IPS-18a (cell line): ENCODE results near the gene PES1.
"Not testable (repeated sequence)": the region's sequence is repeated elsewhere in the genome, so short reads cannot be mapped to it uniquely, and the experiment has no call there.

Experiments used
- H3K27ac ChIP-seq: one replicate; pipeline ENCODE4 v1.5.1; 2013; ENCODE audit warnings: low read length
- H3K27me3 ChIP-seq: one replicate; pipeline ENCODE4 v1.6.1; 2013; ENCODE audit warnings: mild to moderate bottlenecking, low read length; ENCODE audit not compliant: control insufficient read depth, insufficient read depth
- H3K36me3 ChIP-seq: one replicate; pipeline ENCODE4 v1.6.1; 2013; ENCODE audit warnings: low read depth, low read length; ENCODE audit not compliant: control insufficient read depth
- H3K4me1 ChIP-seq: one replicate; pipeline ENCODE4 v1.6.1; 2013; ENCODE audit warnings: low read depth, low read length; ENCODE audit not compliant: control insufficient read depth
- H3K4me3 ChIP-seq: one replicate; pipeline ENCODE4 v1.5.1; 2013; ENCODE audit warnings: low read length
- H3K9ac ChIP-seq: one replicate; pipeline ENCODE4 v1.6.1; 2013; ENCODE audit warnings: mild to moderate bottlenecking, low read length, moderate library complexity
- H3K9me3 ChIP-seq: one replicate; pipeline ENCODE4 v1.6.1; 2013; ENCODE audit warnings: low read depth, low read length; ENCODE audit not compliant: control insufficient read depth

Gene PES1

GRCh38 chr22:30572840-30573593 lies 18.7 kb downstream of the PES1 start:
- Histone ChIP-seq H3K4me1 (peaks cover 12% of the 10 kb centered on the region), H3K36me3 (peaks cover 24% of the 10 kb centered on the region), H3K27ac (no peak overlapping the region), H3K27me3 (no peaks in the 10 kb centered on the region), H3K9me3 (no peaks in the 10 kb centered on the region), H3K4me3 (peak overlapping the region; percentile 67), H3K9ac (no peak overlapping the region)

GRCh38 chr22:30572210-30572609 lies 19.5 kb downstream of the PES1 start:
- Histone ChIP-seq H3K9ac (no peak overlapping the region), H3K36me3 (peaks cover 16% of the 10 kb centered on the region), H3K4me3 (no peak overlapping the region)

GRCh38 chr22:30569674-30570202 lies 22.0 kb downstream of the PES1 start:
- H3K4me1 ChIP-seq = peaks cover 8% of the 10 kb centered on the region
- no peaks in the 10 kb centered on the region for H3K36me3 ChIP-seq
- H3K9me3 ChIP-seq = no peaks in the 10 kb centered on the region
- no peaks in the 10 kb centered on the region for H3K27me3 ChIP-seq
- H3K4me3 ChIP-seq = no peak overlapping the region
- H3K27ac ChIP-seq = no peak overlapping the region
- no peak overlapping the region for H3K9ac ChIP-seq

More at GRCh38 chr22:30572210-30572609, 19.5 kb downstream of the PES1 start:
- Histone ChIP-seq H3K27ac (no peak overlapping the region), H3K27me3 (no peaks in the 10 kb centered on the region), H3K4me1 (peaks cover 12% of the 10 kb centered on the region), H3K9me3 (no peaks in the 10 kb centered on the region)

- H3K4me3 ChIP-seq = no peak overlapping the region
- H3K27ac ChIP-seq = no peak overlapping the region
- H3K36me3 ChIP-seq = no peaks in the 10 kb centered on the region
- H3K27me3 ChIP-seq = no peaks in the 10 kb centered on the region
- H3K4me1 ChIP-seq = peaks cover 8% of the 10 kb centered on the region
- no peak overlapping the region for H3K9ac ChIP-seq
- no peaks in the 10 kb centered on the region for H3K9me3 ChIP-seq
Measured at GRCh38 chr22:30568137-30568805, 23.4 kb downstream of the PES1 start.

- H3K27ac ChIP-seq, H3K4me3 ChIP-seq, H3K27me3 ChIP-seq, H3K9ac ChIP-seq, H3K4me1 ChIP-seq, H3K9me3 ChIP-seq, H3K36me3 ChIP-seq: not testable (repeated sequence)
Measured at GRCh38 chr22:30567277-30567676, 24.4 kb downstream of the PES1 start.

- no peak overlapping the region for H3K4me3 ChIP-seq
- peaks cover 8% of the 10 kb centered on the region for H3K4me1 ChIP-seq
- H3K27me3 ChIP-seq = no peaks in the 10 kb centered on the region
- H3K36me3 ChIP-seq = no peaks in the 10 kb centered on the region
- no peak overlapping the region for H3K27ac ChIP-seq
- H3K9me3 ChIP-seq = no peaks in the 10 kb centered on the region
- no peak overlapping the region for H3K9ac ChIP-seq
Measured at GRCh38 chr22:30566125-30566524, 25.6 kb downstream of the PES1 start.

GRCh38 chr22:30565341-30565740 lies 26.4 kb downstream of the PES1 start:
- H3K27ac ChIP-seq = no peak overlapping the region
- no peaks in the 10 kb centered on the region for H3K27me3 ChIP-seq
- H3K4me1 ChIP-seq = peaks cover 10% of the 10 kb centered on the region
- no peaks in the 10 kb centered on the region for H3K36me3 ChIP-seq
- H3K9me3 ChIP-seq = no peaks in the 10 kb centered on the region
- H3K4me3 ChIP-seq = no peak overlapping the region
- no peak overlapping the region for H3K9ac ChIP-seq

DNA sequence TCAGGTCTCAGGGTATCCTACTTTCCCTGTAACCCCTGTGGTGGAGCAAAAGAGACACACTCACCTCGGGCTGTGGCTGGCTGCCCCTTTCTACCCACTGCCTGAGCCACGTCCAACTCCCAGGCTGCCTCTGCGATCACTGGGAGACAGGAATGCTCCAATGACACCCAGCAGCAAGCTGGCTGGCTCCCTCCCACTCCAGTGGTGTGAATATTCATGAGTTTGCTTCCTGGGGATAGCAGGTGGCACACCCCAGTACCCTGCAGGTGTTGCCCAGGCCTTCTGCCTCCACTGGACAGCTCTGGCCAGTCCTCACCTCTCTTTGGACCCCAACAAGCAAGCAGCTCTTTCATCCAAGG lies 27.0 kb downstream of the PES1 start:
- no peak overlapping the region for H3K9ac ChIP-seq
- no peaks in the 10 kb centered on the region for H3K9me3 ChIP-seq
- H3K27me3 ChIP-seq = no peaks in the 10 kb centered on the region
- no peak overlapping the region for H3K27ac ChIP-seq
- no peak overlapping the region for H3K4me3 ChIP-seq
- H3K4me1 ChIP-seq = peaks cover 13% of the 10 kb centered on the region
- no peaks in the 10 kb centered on the region for H3K36me3 ChIP-seq

DNA sequence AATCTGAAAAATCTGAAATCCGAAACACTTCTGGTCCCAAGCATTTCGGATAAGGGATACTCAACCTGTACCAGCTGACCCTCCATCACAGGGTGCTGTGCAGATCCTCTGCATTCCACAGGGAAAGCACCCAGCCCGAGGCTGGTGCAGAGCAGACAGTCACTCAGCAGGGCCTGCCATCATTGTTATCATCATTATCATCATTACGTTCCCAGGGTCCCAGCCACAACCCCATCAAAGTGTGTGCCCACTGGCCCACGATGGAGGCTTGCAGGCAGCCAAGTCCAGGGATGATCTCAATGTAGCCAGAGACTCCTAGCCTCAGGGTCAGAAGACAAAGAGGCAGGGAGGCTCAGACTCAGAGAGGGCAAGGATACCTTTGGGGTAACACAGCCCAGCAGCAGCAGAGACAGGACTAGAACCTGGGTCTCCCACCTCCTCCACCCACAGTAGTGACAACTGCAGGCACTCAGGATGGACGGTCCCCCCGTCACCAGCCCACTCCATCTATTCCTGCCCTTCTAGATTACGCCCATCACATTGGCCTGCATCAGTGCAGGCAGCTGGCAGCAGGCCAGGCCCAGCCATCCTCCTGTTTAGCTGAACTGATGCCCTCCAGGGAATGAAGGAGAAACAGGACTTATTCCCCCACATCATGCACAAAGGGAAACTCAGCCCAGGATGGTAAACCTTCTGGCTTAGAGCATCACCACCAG lies 27.5 kb downstream of the PES1 start:
- H3K4me3 ChIP-seq = no peak overlapping the region
- H3K4me1 ChIP-seq = peaks cover 13% of the 10 kb centered on the region
- H3K9me3 ChIP-seq = no peaks in the 10 kb centered on the region
- no peak overlapping the region for H3K9ac ChIP-seq
- H3K27ac ChIP-seq = no peak overlapping the region
- H3K36me3 ChIP-seq = no peaks in the 10 kb centered on the region
- H3K27me3 ChIP-seq = no peaks in the 10 kb centered on the region

- Histone ChIP-seq H3K36me3 (no peaks in the 10 kb centered on the region), H3K27me3 (no peaks in the 10 kb centered on the region), H3K4me1 (peaks cover 13% of the 10 kb centered on the region), H3K9ac (no peak overlapping the region), H3K4me3 (no peak overlapping the region), H3K27ac (no peak overlapping the region), H3K9me3 (no peaks in the 10 kb centered on the region)
Measured at GRCh38 chr22:30562366-30562765, 29.3 kb downstream of the PES1 start.

DNA sequence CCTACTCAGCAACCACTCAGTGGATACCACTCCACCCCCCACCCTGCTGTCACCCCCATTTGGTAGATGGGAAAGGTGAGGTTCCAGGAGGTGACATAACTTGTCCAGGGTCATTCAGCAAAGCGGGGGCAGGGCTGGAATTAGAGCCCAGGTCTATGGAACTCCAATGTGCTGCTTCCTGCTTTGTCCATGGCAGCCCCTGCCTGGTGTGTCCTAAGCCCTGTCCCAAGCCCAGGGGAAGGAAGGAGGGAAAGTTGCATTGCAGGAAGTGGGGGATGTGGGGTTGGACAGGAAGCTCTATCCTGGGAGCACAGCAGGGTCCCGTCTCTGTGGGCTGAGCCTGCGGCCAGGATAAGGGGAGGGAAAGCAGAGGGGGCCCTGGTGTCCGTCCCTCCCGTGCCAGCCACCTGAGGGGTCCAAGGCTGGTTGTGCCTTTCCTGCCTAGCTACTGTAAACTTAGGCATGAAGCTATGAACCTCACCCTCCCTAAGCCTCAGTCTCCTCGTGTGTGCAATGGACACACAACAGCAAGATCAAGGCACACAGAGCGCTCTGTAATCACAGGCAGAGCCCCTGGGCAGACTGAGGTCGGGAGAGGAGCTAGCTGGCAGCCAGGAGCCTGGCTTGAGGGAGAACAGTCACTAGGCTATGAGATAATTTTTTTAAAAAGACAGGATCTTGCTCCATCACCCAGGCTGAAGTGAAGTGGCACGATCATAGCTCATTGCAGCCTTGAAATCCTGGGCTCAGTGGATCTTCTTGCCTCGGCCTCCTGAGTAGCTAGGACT lies 30.1 kb downstream of the PES1 start:
- Histone ChIP-seq H3K9me3 (no peaks in the 10 kb centered on the region), H3K9ac (no peak overlapping the region), H3K4me3 (no peak overlapping the region)

More for the DNA sequence above, 30.1 kb downstream of the PES1 start:
- Histone ChIP-seq H3K36me3 (no peaks in the 10 kb centered on the region), H3K27me3 (no peaks in the 10 kb centered on the region), H3K27ac (no peak overlapping the region), H3K4me1 (peaks cover 13% of the 10 kb centered on the region)
